Endothelial cell of umbilical vein (primary cell): ENCODE results near the gene CCND2. TPM values are rescaled to one million over a fixed set of nuclear protein-coding genes. Genes with fewer than 3 reads are reported as not detected.

Source experiments
- BruUV-seq: library from RNA; stranded (reverse); fragments of 400-500 nt; replicated peaks from 2 replicates; lab custom pipeline; 2021; lab: Mats Ljungman, UMichigan
- CTCF ChIA-PET: fragments of 300-600, 350-600 bp; sonication (Branson Sonifier 250); formaldehyde crosslinking; loops from one replicate; lab custom pipeline; 2021; ENCODE audit warnings: antibody characterized with exemption, inconsistent platforms; lab: Charles Lee
- POLR2A ChIA-PET: fragments of 300-600, 350-600 bp; sonication (Branson Sonifier 250); formaldehyde crosslinking; loops from one replicate; lab custom pipeline; 2021; ENCODE audit warnings: antibody characterized with exemption, inconsistent platforms; lab: Charles Lee
- DNase-seq: peaks from one replicate; pipeline ENCODE4 v3.0.0-alpha.2; 2011; ENCODE audit warnings: low read depth, low spot score
- FAIRE-seq: peaks from 2 replicates; lab custom pipeline; 2011; peaks lifted over from hg19 to GRCh38; lab: Jason Lieb, UNC
- H2AFZ ChIP-seq: 2 replicates; pipeline ENCODE4 v1.6.0; 2012; ENCODE audit warnings: low read depth, low read length, control low read depth, inconsistent platforms
- H3K27ac ChIP-seq: 2 replicates; pipeline ENCODE4 v1.5.1; 2011; ENCODE audit warnings: low read depth, mild to moderate bottlenecking, control low read depth, low read length, moderate library complexity; ENCODE audit not compliant: insufficient read depth
- H3K27me3 ChIP-seq, 2 experiments: 2 replicates each; pipeline versions ENCODE4 v1.6.0 to v1.6.1; 2011; ENCODE audit warnings: low read length in 2 of 2, mixed read lengths in 1 of 2; ENCODE audit not compliant: control insufficient read depth in 2 of 2, insufficient read depth in 2 of 2
- H3K36me3 ChIP-seq, 2 experiments: 2 replicates in 1 of 2; 3 replicates in 1 of 2; pipeline ENCODE4 v1.5.1; 2011; ENCODE audit warnings: low read length in 2 of 2, mild to moderate bottlenecking in 1 of 2, moderate library complexity in 1 of 2; ENCODE audit not compliant: control insufficient read depth in 2 of 2, insufficient read depth in 2 of 2; ENCODE audit errors: extremely low read depth in 1 of 2
- H3K4me1 ChIP-seq: 3 replicates; pipeline ENCODE4 v1.5.1; 2011; ENCODE audit warnings: mild to moderate bottlenecking, low read length; ENCODE audit not compliant: control insufficient read depth, insufficient read depth; ENCODE audit errors: extremely low read depth
- H3K4me2 ChIP-seq: 2 replicates; pipeline ENCODE4 v1.6.1; 2011; ENCODE audit warnings: low read length, control low read depth, mixed read lengths; ENCODE audit not compliant: insufficient read depth
- H3K4me3 ChIP-seq, 3 experiments: fragments of 200-600 bp in 1 of 3; sonication (generic), shearing (Covaris generic) in 1 of 3; replicated peaks in 1 of 3; 2 replicates each; pipeline ENCODE4 v1.5.1; 2011 to 2016; ENCODE audit warnings: control low read depth in 3 of 3, low read length in 3 of 3, mild to moderate bottlenecking in 2 of 3, inconsistent platforms in 1 of 3, low read depth in 1 of 3, moderate library complexity in 1 of 3; ENCODE audit not compliant: insufficient read depth in 1 of 3
- H3K79me2 ChIP-seq: 2 replicates; pipeline ENCODE4 v1.6.0; 2012; ENCODE audit warnings: low read length, inconsistent platforms; ENCODE audit not compliant: control insufficient read depth, insufficient read depth
- H3K9ac ChIP-seq: replicated peaks from 2 replicates; pipeline ENCODE3; 2011; ENCODE audit warnings: low read length, control low read depth; ENCODE audit not compliant: insufficient read depth; ENCODE audit errors: extremely low read depth
- H3K9me1 ChIP-seq: replicated peaks from 3 replicates; pipeline ENCODE4 v1.6.0; 2011; ENCODE audit warnings: mild to moderate bottlenecking, low read length; ENCODE audit not compliant: control insufficient read depth, insufficient read depth; ENCODE audit errors: extremely low read depth
- H3K9me3 ChIP-seq: replicated peaks from 2 replicates; pipeline ENCODE4 v1.5.1; 2012; ENCODE audit warnings: low read length, inconsistent platforms; ENCODE audit not compliant: control insufficient read depth, insufficient read depth
- H4K20me1 ChIP-seq: replicated peaks from 2 replicates; pipeline ENCODE3; 2011; ENCODE audit warnings: mild to moderate bottlenecking, low read length; ENCODE audit not compliant: control insufficient read depth, insufficient read depth; ENCODE audit errors: extremely low read depth
- CTCF ChIP-seq, 2 donors: IDR thresholded peaks; 1 replicate in 1 of 2; 2 replicates in 1 of 2; pipeline ENCODE4 v1.5.1; 2011; ENCODE audit warnings: low read length in 2 of 2, mild to moderate bottlenecking in 2 of 2, moderate library complexity in 2 of 2, control low read depth in 1 of 2, inconsistent platforms in 1 of 2, low read depth in 1 of 2; ENCODE audit not compliant: insufficient read depth in 1 of 2; ENCODE audit errors: extremely low read depth in 1 of 2
- EZH2 ChIP-seq: IDR thresholded peaks from 2 replicates; pipeline ENCODE4 v1.6.1; 2012; ENCODE audit warnings: borderline replicate concordance, low read depth, mild to moderate bottlenecking, moderate library complexity, low read length, inconsistent platforms; ENCODE audit not compliant: severe bottlenecking
- FOS ChIP-seq: IDR thresholded peaks from 2 replicates; pipeline ENCODE4 v1.6.1; 2011; ENCODE audit warnings: mild to moderate bottlenecking, low read length, moderate library complexity, borderline replicate concordance; ENCODE audit not compliant: insufficient read depth
- GATA2 ChIP-seq: IDR thresholded peaks from 2 replicates; pipeline ENCODE4 v1.7.0; 2011; ENCODE audit warnings: low read depth, mild to moderate bottlenecking, moderate library complexity, mixed read lengths, low read length; ENCODE audit not compliant: insufficient read length, insufficient read depth
- JUN ChIP-seq: IDR thresholded peaks from 2 replicates; pipeline ENCODE4 v1.6.1; 2011; ENCODE audit warnings: borderline replicate concordance, low read depth; ENCODE audit not compliant: insufficient read length, insufficient read depth
- MAX ChIP-seq: IDR thresholded peaks from 2 replicates; pipeline ENCODE4 v1.6.1; 2011; ENCODE audit not compliant: insufficient read depth, insufficient read length
- MYC ChIP-seq: IDR thresholded peaks from one replicate; pipeline ENCODE4 v1.6.1; 2011; ENCODE audit warnings: mild to moderate bottlenecking, low read depth, low read length
- POLR2A ChIP-seq: IDR thresholded peaks from 2 replicates; pipeline ENCODE4 v1.6.1; 2012; ENCODE audit warnings: low read depth, mild to moderate bottlenecking, control low read depth, low read length
- POLR2AphosphoS5 ChIP-seq: IDR thresholded peaks from 2 replicates; pipeline ENCODE4 v1.6.1; 2012; ENCODE audit warnings: low read depth, mild to moderate bottlenecking, control low read depth, low read length, moderate library complexity; ENCODE audit not compliant: insufficient read depth
- dilution Hi-C: fragments of 300-500 bp; cut with MboI; formaldehyde crosslinking; loops from one replicate; pipeline ENCODE4 v1.15.0; 2019; ENCODE audit warnings: low sequenced_read_pairs; ENCODE audit not compliant: extremely low pct_ligation_motif_present
- intact Hi-C: fragments of 100-400 bp; cut with micrococcal nuclease; formaldehyde crosslinking; loops from one replicate; pipeline ENCODE4 v1.10.0; 2022
- polyA plus RNA-seq, 4 experiments: library from polyadenylated mRNA; depleted of rRNA in 3 of 4; stranded (reverse) in 3 of 4; unstranded in 1 of 4; fragments of >200 nt; gene quantifications; 2 replicates each; pipeline versions ENCODE4 v1.2.1 to v1.2.3, GENCODE V29; 2011 to 2012; ENCODE audit warnings: missing spikeins in 1 of 4
- total RNA-seq: library from RNA; stranded (reverse); gene quantifications from 2 replicates; pipeline ENCODE4 v1.2.3, GENCODE V29; 2021

CCND2 gene
- total and polyA plus RNA-seq, 2 donors (not counting 3 experiments of a cell fraction or from before 2014, with no cell fraction given) = 0.68 to 3.4 TPM

GRCh38 chr12:4302881-4303280 lies 29.3 kb downstream of the CCND2 start:
- Histone ChIP-seq H3K4me2 (no peak overlapping the region), H3K36me3 (no peaks in the 10 kb centered on the region), H3K9ac (no peak overlapping the region), H3K27me3 (peaks cover 4 to 6% of the 10 kb centered on the region in 2 experiments), H2AFZ (no peak overlapping the region), H3K9me3 (no peaks in the 10 kb centered on the region), H3K4me1 (no peaks in the 10 kb centered on the region), H3K27ac (no peak overlapping the region), H3K9me1 (no peaks in the 10 kb centered on the region), H3K79me2 (no peaks in the 10 kb centered on the region), H4K20me1 (no peaks in the 10 kb centered on the region), H3K4me3 (no peak overlapping the region)
- dilution Hi-C loops = no loop called here
- FAIRE-seq (no peak), DNase-seq (no peak)
- CTCF ChIA-PET = interaction anchor here (0.6 to 0.7 kb wide), 3 partner anchors 22 to 224 kb away, joined by 3 read pairs; no protein-coding TSS in a partner anchor
- no TSS peak for BruUV-seq
- intact Hi-C loops = no loop called here
- POLR2A ChIA-PET = no interaction called here
- no peak for TF ChIP-seq EZH2
- TF ChIP-seq MYC = no peak
- TF ChIP-seq MAX = no peak
- TF ChIP-seq POLR2AphosphoS5 = no peak
- no peak for TF ChIP-seq JUN
- no peak for TF ChIP-seq GATA2
- TF ChIP-seq POLR2A = no peak
- no peak for TF ChIP-seq CTCF (IDR thresholded peaks at IDR 0.05; ENCODE audit: extremely low read depth in 1 of 2, insufficient read depth in 1 of 2, low read depth in 1 of 2, low read length in 2 of 2)
- no peak for TF ChIP-seq FOS
